ENCODE data around the gene KIAA0513. TPM values are rescaled to one million over a fixed set of nuclear protein-coding genes. Genes with fewer than 3 reads are reported as not detected.

The KIAA0513 gene
- total RNA-seq, 1 donor from 2014 or later = 4.7 TPM

DNA sequence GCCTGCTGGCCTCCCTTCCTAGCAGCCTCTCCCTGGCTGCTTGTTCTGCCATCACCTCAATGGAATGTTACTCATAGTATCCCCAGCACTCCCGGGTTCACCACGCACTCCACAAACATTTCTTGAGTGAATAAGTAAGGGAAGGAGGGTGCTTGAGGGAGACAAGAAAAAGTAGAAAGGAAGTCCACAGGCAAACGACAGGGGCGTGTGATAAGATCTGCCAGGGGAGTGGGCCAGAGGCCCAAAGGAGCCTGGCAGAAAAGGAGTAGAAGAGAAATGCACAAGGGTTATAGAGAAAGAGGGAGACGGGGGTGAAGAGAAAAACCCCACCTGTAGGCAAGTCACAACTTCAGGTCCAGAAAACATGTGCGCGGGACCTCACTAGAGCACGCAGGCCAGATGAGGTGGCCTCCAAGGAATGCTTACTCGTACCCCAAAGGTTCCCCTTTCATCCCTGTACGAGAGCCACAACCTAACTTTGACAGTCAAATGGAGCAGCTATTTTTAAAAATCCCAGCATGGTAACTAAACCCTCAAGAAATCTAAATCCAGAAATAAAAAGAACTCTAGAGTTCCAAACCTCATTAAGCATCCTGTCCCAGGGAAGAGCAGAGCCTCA is 22.9 kb upstream of the KIAA0513 start:
- intact Hi-C loops (cut with micrococcal nuclease) = no loop called here

DNA sequence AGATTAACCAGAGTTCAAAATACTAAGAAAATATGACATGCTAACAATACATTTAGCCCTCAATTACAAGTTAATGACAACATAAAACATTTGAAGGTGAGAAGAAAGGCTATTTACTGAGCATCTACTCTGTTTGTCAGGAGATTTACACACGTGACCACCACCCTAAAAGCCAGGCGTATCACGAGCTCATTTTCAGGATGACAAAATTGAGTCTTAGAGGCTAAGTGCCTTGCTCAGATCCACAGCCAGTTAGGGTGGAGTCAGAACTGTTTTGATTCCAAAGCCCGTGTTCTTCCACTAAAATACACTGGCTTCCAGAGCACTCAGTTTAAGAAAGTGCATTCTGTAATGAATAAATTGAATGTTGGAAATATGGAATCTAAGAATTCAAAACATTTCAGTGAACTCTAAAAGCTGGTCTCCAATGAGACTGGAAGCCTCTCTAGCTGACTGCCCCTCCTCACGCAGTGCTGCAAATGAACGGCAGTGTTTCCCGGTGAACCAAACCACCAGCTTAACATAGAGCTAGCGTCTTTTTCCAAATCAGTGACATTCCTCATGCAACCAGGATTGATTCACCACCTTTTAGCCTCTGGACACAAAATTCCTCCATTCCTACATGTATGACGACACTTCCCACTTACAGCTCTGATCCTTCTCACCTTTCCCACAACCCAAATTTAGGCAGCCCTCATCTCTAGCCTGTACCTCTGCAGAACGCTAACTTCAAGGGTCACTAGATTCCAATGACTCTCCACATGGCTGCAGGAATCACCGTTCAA is 22.1 kb upstream of the KIAA0513 start:
- intact Hi-C loops (cut with micrococcal nuclease) = no loop called here

DNA sequence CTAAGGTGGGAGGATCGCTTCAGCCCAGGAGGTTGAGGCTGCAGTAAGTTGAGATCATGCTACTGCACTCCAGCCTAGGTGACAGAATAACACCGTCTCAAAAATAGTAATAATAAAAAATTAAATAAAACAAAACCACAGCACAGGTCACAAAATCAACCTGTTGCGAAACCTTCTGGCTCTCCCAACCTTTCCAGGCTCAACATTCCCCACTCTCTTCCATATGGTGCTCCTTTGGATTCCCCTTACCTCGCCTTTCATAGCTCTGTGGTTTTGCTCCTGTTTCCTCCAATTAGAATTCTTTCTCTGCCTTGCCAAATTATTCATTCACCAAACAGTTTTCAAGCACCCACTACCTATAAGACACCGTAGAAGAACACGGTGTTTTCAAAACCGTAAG is 21.0 kb upstream of the KIAA0513 start:
- intact Hi-C loops (cut with micrococcal nuclease) = no loop called here

- intact Hi-C loops (cut with micrococcal nuclease) = no loop called here
Measured at GRCh38 chr16:85007496-85008214, 19.9 kb upstream of the KIAA0513 start.

- intact Hi-C loops (cut with micrococcal nuclease) = no loop called here
Measured at GRCh38 chr16:85008271-85008670, 19.3 kb upstream of the KIAA0513 start.

DNA sequence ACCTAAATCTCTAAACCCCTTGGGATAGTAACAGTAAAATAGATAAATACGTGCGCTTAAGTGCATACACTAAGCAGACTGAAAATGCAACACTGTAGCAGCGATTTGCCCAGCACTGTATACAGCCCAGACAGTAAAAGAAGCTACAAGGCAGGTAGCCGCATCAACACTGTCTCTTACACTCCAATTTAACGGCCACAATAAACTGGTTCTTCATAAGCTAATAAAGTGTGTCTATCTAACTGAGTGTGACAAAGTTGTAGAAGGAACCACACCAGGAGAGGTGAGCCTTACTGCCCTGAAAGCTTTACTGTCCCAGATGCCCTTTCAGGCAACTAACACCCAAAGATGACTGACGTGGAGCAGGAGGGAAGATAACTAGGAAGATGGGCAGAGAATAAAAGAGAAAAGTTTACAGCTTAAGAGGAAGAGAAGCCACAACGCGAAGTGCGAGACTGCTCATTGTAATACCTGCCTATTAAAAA is 17.1 kb upstream of the KIAA0513 start:
- intact Hi-C loops (cut with micrococcal nuclease) = loop anchor here (2.0 to 10.0 kb wide), 2 partner anchors 76 to 496 kb away; no protein-coding TSS in a partner anchor

GRCh38 chr16:85010931-85011845 is 16.4 kb upstream of the KIAA0513 start, which contains the start of gene ZDHHC7:
Gene ZDHHC7 (minus strand): TSS chr16:85011535. CDS start chr16:84990618, 20,917 bp downstream.
- intact Hi-C loops (cut with micrococcal nuclease) = loop anchor here (1.0 to 10.0 kb wide), 4 partner anchors 16 to 496 kb away; partner anchors contain the start of gene KIAA0513

- intact Hi-C loops (cut with micrococcal nuclease) = loop anchor here (1.0 to 10.0 kb wide), 4 partner anchors 15 to 497 kb away; partner anchors contain the start of gene KIAA0513
Measured at GRCh38 chr16:85011846-85012284, 15.7 kb upstream of the KIAA0513 start.

GRCh38 chr16:85014311-85014710 is 13.3 kb upstream of the KIAA0513 start:
- intact Hi-C loops (cut with micrococcal nuclease) = loop anchor here (10.0 kb wide), 1 partner anchor 500 kb away; no protein-coding TSS in a partner anchor

GRCh38 chr16:85015481-85016187 is 12.0 kb upstream of the KIAA0513 start:
- intact Hi-C loops (cut with micrococcal nuclease) = loop anchor here (10.0 kb wide), 1 partner anchor 501 kb away; no protein-coding TSS in a partner anchor

GRCh38 chr16:85017151-85017550 is 10.4 kb upstream of the KIAA0513 start:
- intact Hi-C loops (cut with micrococcal nuclease) = loop anchor here (10.0 kb wide), 1 partner anchor 502 kb away; no protein-coding TSS in a partner anchor

- intact Hi-C loops (cut with micrococcal nuclease) = loop anchor here (10.0 kb wide), 1 partner anchor 503 kb away; no protein-coding TSS in a partner anchor
Measured at GRCh38 chr16:85017633-85018032, 10.0 kb upstream of the KIAA0513 start.

DNA sequence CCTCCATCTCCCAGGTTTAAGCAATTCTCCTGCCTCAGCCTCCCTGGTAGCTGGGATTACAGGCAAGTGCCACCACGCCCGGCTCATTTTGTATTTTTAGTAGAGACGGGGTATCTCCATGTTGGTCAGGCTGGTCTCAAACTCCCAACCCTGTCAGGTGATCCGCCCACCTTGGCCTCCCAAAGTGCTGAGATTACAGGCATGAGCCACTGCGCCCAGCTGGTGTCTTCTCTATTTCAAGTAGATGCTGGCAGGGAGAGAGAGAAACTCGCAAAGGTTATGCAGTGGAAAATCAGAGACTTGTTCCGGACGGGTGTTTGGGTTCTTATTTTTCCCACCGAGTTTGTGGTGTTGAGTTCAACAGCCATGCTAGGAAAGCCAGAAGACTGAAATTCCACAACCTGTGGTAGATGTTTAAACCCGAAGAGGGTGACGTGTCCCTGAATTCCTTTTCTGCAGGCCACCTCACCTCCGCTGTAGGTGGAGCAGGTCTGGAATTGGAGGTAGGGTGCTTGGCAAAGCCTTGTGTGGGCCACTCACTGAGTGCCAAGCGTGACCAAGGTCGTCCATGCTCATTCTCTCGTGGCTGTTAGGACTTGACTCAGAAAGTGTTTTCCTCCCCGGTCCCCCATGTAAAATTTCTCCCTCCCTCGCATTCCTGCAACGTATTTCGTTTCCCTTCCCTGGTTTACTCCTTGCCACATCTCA is 8.9 kb upstream of the KIAA0513 start:
- intact Hi-C loops (cut with micrococcal nuclease) = loop anchor here (10.0 kb wide), 1 partner anchor 504 kb away; no protein-coding TSS in a partner anchor

GRCh38 chr16:85019659-85020245 is 7.8 kb upstream of the KIAA0513 start:
- intact Hi-C loops (cut with micrococcal nuclease) = loop anchor here (10.0 kb wide), 1 partner anchor 505 kb away; no protein-coding TSS in a partner anchor

DNA sequence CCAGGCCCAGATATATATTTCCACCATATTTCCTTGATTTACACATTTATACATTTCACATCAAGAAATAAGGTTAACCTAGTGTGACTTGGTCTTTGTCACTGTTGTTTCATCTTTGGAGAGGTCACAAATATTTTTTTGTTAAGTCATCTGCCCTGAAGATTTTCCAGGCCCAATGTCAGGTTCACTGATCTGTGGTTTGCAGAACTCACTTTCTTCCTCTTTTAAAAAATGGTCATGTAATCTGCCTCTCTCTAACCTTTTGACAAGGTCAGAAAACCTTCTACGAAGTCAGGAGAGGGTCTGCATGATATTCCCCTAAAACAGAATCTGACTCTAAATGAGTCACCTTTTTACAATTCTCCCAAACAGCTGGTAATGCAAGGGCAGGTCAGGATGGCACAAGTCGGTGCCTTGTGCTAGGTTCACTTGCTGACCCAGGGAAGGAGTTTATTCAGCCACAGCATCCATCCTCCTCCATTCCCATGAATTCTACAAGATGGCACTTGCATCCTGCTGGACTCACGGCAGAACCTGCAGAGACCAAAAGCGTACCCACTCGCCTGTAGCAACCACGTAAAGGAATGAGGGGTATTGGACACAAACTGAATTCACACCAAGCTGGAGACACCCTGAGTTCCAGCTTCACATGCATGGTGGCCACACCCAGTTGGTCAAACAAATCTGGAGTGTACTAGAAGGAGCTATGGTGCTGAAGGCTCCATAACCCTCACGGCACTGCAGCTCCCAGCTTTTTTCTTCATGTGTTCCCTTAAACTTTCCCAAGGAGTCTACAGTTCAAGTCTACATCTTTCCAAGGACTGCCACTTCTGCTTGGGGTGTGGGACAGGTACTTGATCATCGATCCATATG is 1.6 kb upstream of the KIAA0513 start:
- intact Hi-C loops (cut with micrococcal nuclease) = loop anchor here (5.0 kb wide), 1 partner anchor 281 kb away; no protein-coding TSS in a partner anchor

DNA sequence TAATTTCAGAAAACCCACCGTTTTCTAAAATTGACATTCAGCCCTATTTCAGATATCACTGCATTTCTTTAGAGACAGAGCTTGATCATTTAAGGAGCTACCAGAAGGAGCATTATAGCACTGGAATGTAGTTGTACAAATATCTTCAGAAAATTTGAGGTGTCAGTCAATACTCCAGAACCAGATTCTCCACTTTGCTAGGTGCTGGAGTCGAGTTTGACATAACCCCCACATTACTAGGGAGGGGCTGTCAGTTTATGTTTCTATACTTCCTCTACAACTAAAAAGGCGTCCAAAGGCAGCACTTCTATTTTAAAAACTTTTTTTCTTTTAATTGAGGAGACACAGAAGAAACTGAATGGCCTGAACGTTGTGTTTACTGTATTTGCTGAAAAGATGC is 892 bp upstream of the KIAA0513 start:
- intact Hi-C loops (cut with micrococcal nuclease) = loop anchor here (1.0 to 5.0 kb wide), 2 partner anchors 15 to 281 kb away; partner anchors contain the start of gene ZDHHC7
